Small intestine (tissue), 7 donors: ENCODE results near the gene EXT2. TPM values are rescaled to one million over a fixed set of nuclear protein-coding genes. Genes with fewer than 3 reads are reported as not detected.

Experiments used
- DNase-seq, 2 donors: peaks; one replicate each; pipeline versions ENCODE4 v3.0.0 to v3.0.0-alpha.2; 2013
- FAIRE-seq: peaks from 2 replicates; lab custom pipeline; 2012; peaks lifted over from hg19 to GRCh38; lab: Jason Lieb, UNC
- H3K27ac ChIP-seq, 3 donors: one replicate each; pipeline ENCODE4 v1.5.1; 2013; ENCODE audit warnings: low read length in 2 of 3, mild to moderate bottlenecking in 2 of 3, control low read depth in 1 of 3, inconsistent platforms in 1 of 3, low read depth in 1 of 3, moderate library complexity in 1 of 3
- H3K27me3 ChIP-seq, 3 donors: one replicate each; pipeline ENCODE4 v1.6.1; 2013; ENCODE audit warnings: low read length in 3 of 3, inconsistent platforms in 1 of 3; ENCODE audit not compliant: control insufficient read depth in 3 of 3, insufficient read depth in 3 of 3
- H3K36me3 ChIP-seq, 3 donors: one replicate each; pipeline ENCODE4 v1.6.1; 2013; ENCODE audit warnings: low read length in 3 of 3, inconsistent platforms in 1 of 3, low read depth in 1 of 3, mild to moderate bottlenecking in 1 of 3, moderate library complexity in 1 of 3; ENCODE audit not compliant: control insufficient read depth in 3 of 3, insufficient read depth in 2 of 3
- H3K4me1 ChIP-seq, 3 donors: one replicate each; pipeline ENCODE4 v1.6.1; 2013; ENCODE audit warnings: low read length in 2 of 3, inconsistent platforms in 1 of 3, low read depth in 1 of 3, mild to moderate bottlenecking in 1 of 3, moderate library complexity in 1 of 3; ENCODE audit not compliant: control insufficient read depth in 3 of 3, insufficient read depth in 2 of 3
- H3K4me3 ChIP-seq, 3 donors: one replicate each; pipeline ENCODE4 v1.5.1; 2013; ENCODE audit warnings: low read length in 3 of 3, control low read depth in 1 of 3, inconsistent platforms in 1 of 3, low read depth in 1 of 3, mild to moderate bottlenecking in 1 of 3, moderate library complexity in 1 of 3
- H3K9me3 ChIP-seq, 2 donors: one replicate each; pipeline ENCODE4 v1.6.1; 2013; ENCODE audit warnings: low read depth in 1 of 2, low read length in 1 of 2; ENCODE audit not compliant: control insufficient read depth in 2 of 2, insufficient read depth in 1 of 2
- WGBS, 3 donors: extraction: QIAGEN DNeasy Blood & Tissue Kit; methylation state at CpG; one replicate each; pipeline ENCODE4 v1.1.7; 2013; 5-methylcytosine and 5-hydroxymethylcytosine counted together
- polyA plus RNA-seq, 4 donors: library from polyadenylated mRNA; stranded (reverse) in 3 of 4; unstranded in 1 of 4; fragments of 200-250 nt in 3 of 4; fragments of 120-200 nt in 1 of 4; gene quantifications; one replicate each; pipeline versions ENCODE4 v1.2.1 to v1.2.3, GENCODE V29; 2013
- donor health status: healthy with polysubstance abuse.
- donor health status: control.
- donor health status: control.
- donor health status: Bipolar disorder and iron deficiency.
- donor health status: healthy.

Gene EXT2
- polyA plus RNA-seq, 4 donors = 18.6 to 47.1 (median 28.6) TPM

DNA sequence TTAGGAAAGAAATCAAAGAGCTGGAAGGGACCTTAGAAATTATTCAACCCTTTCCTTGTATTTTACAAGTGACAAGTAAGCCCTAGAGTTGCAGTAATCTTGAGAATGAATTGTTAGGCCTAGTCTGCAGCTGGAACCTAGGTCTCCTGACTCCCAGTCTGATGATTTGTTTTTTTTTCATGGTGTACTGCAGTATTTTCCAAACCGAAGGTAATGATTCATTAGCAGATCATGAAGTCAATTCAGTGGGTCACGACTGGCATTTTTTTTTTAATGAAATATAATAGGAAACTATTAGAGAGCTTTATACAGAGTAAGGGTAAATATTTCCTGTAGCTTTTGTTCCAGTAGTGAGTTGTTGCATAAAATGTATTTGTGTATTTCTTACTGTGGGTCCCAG is 42.8 kb downstream of the EXT2 start:
- FAIRE-seq (no peak), DNase-seq (no peak)
- no peaks in the 10 kb centered on the region for H3K9me3 ChIP-seq
- H3K27ac ChIP-seq = no peak overlapping the region
- 76 to 80% (median 78%) methylated on average over 2 of the region's 2 CpGs for WGBS, 3 donors
- H3K4me3 ChIP-seq = no peak overlapping the region
- peaks cover 0 to 11% (median 2%) of the 10 kb centered on the region in 3 donors for H3K4me1 ChIP-seq
- no peaks in the 10 kb centered on the region for H3K27me3 ChIP-seq
- peaks cover 5 to 6% (median 5%) of the 10 kb centered on the region in 3 donors for H3K36me3 ChIP-seq

GRCh38 chr11:44138980-44139379 is 43.5 kb downstream of the EXT2 start:
- DNase-seq (no peak), FAIRE-seq (no peak)
- no peaks in the 10 kb centered on the region for H3K9me3 ChIP-seq
- peaks cover 0 to 5% (median 0%) of the 10 kb centered on the region in 3 donors for H3K4me1 ChIP-seq
- no peak overlapping the region for H3K4me3 ChIP-seq
- 73 to 83% (median 81%) methylated on average over 2 of the region's 2 CpGs for WGBS, 3 donors
- peaks cover 5 to 6% (median 5%) of the 10 kb centered on the region in 3 donors for H3K36me3 ChIP-seq
- no peaks in the 10 kb centered on the region for H3K27me3 ChIP-seq
- no peak overlapping the region for H3K27ac ChIP-seq

GRCh38 chr11:44139565-44140330 is 44.3 kb downstream of the EXT2 start:
- 80 to 91% (median 88%) methylated on average over 13 of the region's 13 CpGs for WGBS, 3 donors
- no peaks in the 10 kb centered on the region for H3K27me3 ChIP-seq
- H3K9me3 ChIP-seq = no peaks in the 10 kb centered on the region
- peak in 1 of 2 donors; percentile 22 for DNase-seq
- H3K4me3 ChIP-seq = no peak overlapping the region
- no peak for FAIRE-seq
- H3K36me3 ChIP-seq = peaks cover 5 to 9% (median 5%) of the 10 kb centered on the region in 3 donors
- H3K27ac ChIP-seq = no peak overlapping the region
- H3K4me1 ChIP-seq = peaks cover 0 to 5% (median 0%) of the 10 kb centered on the region in 3 donors

GRCh38 chr11:44140372-44140771 is 44.9 kb downstream of the EXT2 start:
- no peaks in the 10 kb centered on the region for H3K27me3 ChIP-seq
- WGBS, 3 donors = 64 to 96% (median 95%) methylated on average over 1 of the region's 1 CpG
- no peak overlapping the region for H3K4me3 ChIP-seq
- no peak for FAIRE-seq
- H3K4me1 ChIP-seq = peaks cover 0 to 5% (median 0%) of the 10 kb centered on the region in 3 donors
- H3K27ac ChIP-seq = no peak overlapping the region
- no peak for DNase-seq
- peaks cover 5 to 9% (median 5%) of the 10 kb centered on the region in 3 donors for H3K36me3 ChIP-seq
- no peaks in the 10 kb centered on the region for H3K9me3 ChIP-seq

DNA sequence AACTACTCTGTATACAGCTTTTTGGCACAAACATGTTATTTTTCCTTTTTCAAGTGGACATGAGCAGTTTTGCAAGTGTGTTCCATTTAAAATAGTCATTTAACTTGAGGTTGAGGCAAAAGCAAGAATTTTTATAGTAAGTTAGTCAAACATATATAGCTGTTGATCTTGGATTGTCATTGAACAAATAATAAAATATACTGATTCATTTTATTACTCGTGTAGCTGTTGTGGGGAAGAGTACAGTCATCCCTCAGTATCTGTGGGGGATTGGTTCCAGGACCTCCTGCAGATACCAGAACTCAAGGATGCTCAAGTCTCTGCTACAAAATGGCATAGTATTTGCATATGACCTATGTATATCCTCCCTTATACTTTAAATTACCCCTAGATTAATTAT is 45.3 kb downstream of the EXT2 start:
- no peaks in the 10 kb centered on the region for H3K27me3 ChIP-seq
- no peak overlapping the region for H3K4me3 ChIP-seq
- no peak overlapping the region for H3K27ac ChIP-seq
- no peaks in the 10 kb centered on the region for H3K9me3 ChIP-seq
- DNase-seq (no peak), FAIRE-seq (no peak)
- peaks cover 5 to 9% (median 5%) of the 10 kb centered on the region in 3 donors for H3K36me3 ChIP-seq
- 58 to 69% (median 67%) methylated on average over 1 of the region's 1 CpG for WGBS, 3 donors
- H3K4me1 ChIP-seq = peaks cover 0 to 5% (median 0%) of the 10 kb centered on the region in 3 donors

GRCh38 chr11:44143987-44144909 is 48.8 kb downstream of the EXT2 start:
- Histone ChIP-seq H3K27ac (no peak overlapping the region), H3K9me3 (no peaks in the 10 kb centered on the region), H3K4me1 (peaks cover 0 to 5% (median 0%) of the 10 kb centered on the region in 3 donors), H3K36me3 (peaks cover 5 to 8% (median 7%) of the 10 kb centered on the region in 3 donors), H3K4me3 (no peak overlapping the region), H3K27me3 (no peaks in the 10 kb centered on the region)
- FAIRE-seq = no peak
- WGBS, 3 donors = 84 to 90% (median 88%) methylated on average over 7 of the region's 7 CpGs
- no peak for DNase-seq

- Histone ChIP-seq H3K36me3 (peaks cover 0 to 6% (median 3%) of the 10 kb centered on the region in 3 donors), H3K9me3 (no peaks in the 10 kb centered on the region), H3K27ac (no peak overlapping the region), H3K27me3 (no peaks in the 10 kb centered on the region), H3K4me1 (no peaks in the 10 kb centered on the region), H3K4me3 (no peak overlapping the region)
- DNase-seq (no peak), FAIRE-seq (no peak)
- 75 to 91% (median 91%) methylated on average over 3 of the region's 3 CpGs for WGBS, 3 donors
Measured at GRCh38 chr11:44145011-44145775, 49.7 kb downstream of the EXT2 start.

- H3K9me3 ChIP-seq = no peaks in the 10 kb centered on the region
- 94 to 100% (median 97%) methylated on average over 2 of the region's 2 CpGs for WGBS, 3 donors
Measured at GRCh38 chr11:44146931-44147330, 51.5 kb downstream of the EXT2 start.

More at GRCh38 chr11:44146931-44147330, 51.5 kb downstream of the EXT2 start:
- DNase-seq (no peak), FAIRE-seq (no peak)
- no peaks in the 10 kb centered on the region for H3K4me1 ChIP-seq
- H3K27me3 ChIP-seq = no peaks in the 10 kb centered on the region
- no peak overlapping the region for H3K27ac ChIP-seq
- H3K4me3 ChIP-seq = no peak overlapping the region
- H3K36me3 ChIP-seq = peaks cover 0 to 10% (median 3%) of the 10 kb centered on the region in 3 donors
